ENCODE measurements around the gene TMIE.

DNA sequence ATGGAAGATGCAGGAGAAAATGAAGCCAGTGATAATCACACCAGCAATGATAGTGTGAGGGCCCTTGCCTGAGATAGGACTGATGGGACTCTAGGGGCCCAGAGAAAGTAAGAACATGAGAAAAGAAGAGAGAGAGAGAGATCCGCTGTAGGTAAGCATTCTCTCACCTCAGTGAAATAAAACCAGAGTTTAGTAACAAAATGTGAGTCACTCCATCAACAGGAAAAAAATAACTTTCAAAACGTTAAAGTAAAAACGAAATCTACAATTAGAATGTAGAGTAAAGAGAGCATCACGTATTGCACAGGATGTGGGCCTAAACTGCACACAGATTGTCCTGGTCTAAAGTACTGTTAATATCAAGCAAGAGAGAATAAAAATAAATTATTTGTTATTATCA, 23.2 kb downstream of the TMIE start:
- TF ChIP-seq, protein P1, sequence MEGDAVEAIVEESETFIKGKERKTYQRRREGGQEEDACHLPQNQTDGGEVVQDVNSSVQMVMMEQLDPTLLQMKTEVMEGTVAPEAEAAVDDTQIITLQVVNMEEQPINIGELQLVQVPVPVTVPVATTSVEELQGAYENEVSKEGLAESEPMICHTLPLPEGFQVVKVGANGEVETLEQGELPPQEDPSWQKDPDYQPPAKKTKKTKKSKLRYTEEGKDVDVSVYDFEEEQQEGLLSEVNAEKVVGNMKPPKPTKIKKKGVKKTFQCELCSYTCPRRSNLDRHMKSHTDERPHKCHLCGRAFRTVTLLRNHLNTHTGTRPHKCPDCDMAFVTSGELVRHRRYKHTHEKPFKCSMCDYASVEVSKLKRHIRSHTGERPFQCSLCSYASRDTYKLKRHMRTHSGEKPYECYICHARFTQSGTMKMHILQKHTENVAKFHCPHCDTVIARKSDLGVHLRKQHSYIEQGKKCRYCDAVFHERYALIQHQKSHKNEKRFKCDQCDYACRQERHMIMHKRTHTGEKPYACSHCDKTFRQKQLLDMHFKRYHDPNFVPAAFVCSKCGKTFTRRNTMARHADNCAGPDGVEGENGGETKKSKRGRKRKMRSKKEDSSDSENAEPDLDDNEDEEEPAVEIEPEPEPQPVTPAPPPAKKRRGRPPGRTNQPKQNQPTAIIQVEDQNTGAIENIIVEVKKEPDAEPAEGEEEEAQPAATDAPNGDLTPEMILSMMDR (IDR thresholded peaks at IDR 0.05) = no peak
- TF ChIP-seq EP300 (IDR thresholded peaks at IDR 0.05) = no peak

Data from tibial nerve (tissue), 4 donors.